ENCODE results near the gene CACFD1.

The CACFD1 gene

DNA sequence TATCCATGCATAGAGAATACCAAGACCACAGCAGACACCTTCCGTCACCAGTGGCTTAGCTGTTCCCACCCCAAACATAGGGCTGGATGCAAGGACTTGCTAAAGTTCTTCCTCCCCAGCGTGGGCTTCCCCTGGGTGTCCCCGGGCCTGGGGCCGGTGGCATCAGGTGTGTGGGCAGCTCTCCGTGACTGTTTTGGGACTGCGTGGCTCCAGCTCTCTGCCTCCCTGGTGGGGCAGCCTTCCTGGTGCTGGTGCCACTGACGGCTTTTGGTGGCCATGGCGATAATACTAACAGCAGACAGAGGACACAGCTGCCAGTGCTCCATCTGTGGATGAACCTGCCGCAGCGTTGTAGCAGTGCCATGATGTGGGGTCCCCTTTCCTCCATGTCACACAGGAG lies 4.9 kb downstream of the CACFD1 start:
- no peak for DNase-seq (ENCODE audit: low read depth)
- no peak overlapping the region for H3K4me3 ChIP-seq (ENCODE audit: low read length)
- TF ChIP-seq, protein P1, sequence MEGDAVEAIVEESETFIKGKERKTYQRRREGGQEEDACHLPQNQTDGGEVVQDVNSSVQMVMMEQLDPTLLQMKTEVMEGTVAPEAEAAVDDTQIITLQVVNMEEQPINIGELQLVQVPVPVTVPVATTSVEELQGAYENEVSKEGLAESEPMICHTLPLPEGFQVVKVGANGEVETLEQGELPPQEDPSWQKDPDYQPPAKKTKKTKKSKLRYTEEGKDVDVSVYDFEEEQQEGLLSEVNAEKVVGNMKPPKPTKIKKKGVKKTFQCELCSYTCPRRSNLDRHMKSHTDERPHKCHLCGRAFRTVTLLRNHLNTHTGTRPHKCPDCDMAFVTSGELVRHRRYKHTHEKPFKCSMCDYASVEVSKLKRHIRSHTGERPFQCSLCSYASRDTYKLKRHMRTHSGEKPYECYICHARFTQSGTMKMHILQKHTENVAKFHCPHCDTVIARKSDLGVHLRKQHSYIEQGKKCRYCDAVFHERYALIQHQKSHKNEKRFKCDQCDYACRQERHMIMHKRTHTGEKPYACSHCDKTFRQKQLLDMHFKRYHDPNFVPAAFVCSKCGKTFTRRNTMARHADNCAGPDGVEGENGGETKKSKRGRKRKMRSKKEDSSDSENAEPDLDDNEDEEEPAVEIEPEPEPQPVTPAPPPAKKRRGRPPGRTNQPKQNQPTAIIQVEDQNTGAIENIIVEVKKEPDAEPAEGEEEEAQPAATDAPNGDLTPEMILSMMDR (conservative IDR thresholded peaks at IDR 0.05; ENCODE audit: low read length), result no peak

DNA sequence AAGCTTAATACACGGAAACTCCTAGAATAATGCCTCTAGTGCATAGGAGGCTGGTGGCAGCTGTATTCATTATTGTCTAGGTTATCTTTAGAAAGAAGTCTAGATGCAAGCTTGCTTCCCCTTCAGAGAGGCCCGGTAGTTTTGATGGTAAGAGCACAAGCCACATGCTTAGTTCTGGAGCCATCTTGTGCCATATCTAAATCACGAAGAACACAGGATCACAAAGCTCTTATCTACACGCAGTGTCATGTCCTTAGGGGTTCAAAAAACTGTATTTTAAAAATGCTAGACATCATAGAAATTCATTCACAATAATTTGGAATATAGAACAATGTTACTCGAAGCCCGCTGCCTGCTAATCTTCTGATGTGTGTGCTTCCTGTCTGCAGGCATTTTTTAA lies 6.2 kb downstream of the CACFD1 start:
- no peak overlapping the region for H3K4me3 ChIP-seq (ENCODE audit: low read length)
- no peak for DNase-seq (ENCODE audit: low read depth)
- TF ChIP-seq, protein P1 (conservative IDR thresholded peaks at IDR 0.05; ENCODE audit: low read length), result no peak

DNA sequence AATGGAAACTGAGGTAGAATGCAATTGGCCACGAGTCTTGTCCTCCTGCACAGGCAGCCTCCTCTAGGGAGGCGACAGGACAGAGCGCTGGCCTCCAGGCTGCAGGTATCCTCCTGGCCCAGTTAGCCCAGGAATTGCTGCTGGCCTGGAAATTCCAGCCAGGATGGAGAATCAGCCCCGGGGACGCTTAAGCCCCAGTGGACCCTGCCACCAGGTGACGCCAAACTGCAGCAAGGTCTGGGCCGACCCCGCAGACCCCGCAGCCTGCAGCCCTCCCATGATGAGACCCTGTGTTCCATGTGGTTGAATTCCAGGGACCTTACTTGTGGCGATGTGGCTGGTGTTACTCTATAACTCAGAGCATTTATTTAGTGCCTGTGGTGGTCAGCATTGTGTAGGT lies 7.3 kb downstream of the CACFD1 start:
- H3K4me3 ChIP-seq (ENCODE audit: low read length), result no peak overlapping the region
- TF ChIP-seq, protein P1 (conservative IDR thresholded peaks at IDR 0.05; ENCODE audit: low read length), result no peak
- no peak for DNase-seq (ENCODE audit: low read depth)

DNA sequence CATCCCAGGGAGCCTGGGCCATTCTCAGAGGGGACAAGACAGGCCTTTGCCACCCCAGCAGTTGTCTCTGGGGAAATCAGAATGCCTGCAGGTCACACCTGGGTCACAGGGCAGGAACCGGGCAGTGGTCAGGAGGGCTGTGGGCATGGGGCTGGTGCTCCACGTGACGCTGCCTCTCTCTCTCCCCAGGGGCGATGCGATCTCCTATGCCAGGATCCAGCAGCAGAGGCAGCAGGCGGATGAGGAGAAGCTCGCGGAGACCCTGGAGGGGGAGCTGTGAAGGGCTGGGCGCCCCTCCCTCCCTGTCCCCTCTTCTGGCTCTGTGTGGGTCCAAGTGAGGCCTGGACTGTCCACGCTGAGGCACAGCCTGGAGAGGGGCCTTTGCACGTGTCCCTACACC lies 8.6 kb downstream of the CACFD1 start:
- DNase-seq (ENCODE audit: low read depth), result no peak
- TF ChIP-seq, protein P1 (conservative IDR thresholded peaks at IDR 0.05; ENCODE audit: low read length), result no peak
- no peak overlapping the region for H3K4me3 ChIP-seq (ENCODE audit: low read length)

DNA sequence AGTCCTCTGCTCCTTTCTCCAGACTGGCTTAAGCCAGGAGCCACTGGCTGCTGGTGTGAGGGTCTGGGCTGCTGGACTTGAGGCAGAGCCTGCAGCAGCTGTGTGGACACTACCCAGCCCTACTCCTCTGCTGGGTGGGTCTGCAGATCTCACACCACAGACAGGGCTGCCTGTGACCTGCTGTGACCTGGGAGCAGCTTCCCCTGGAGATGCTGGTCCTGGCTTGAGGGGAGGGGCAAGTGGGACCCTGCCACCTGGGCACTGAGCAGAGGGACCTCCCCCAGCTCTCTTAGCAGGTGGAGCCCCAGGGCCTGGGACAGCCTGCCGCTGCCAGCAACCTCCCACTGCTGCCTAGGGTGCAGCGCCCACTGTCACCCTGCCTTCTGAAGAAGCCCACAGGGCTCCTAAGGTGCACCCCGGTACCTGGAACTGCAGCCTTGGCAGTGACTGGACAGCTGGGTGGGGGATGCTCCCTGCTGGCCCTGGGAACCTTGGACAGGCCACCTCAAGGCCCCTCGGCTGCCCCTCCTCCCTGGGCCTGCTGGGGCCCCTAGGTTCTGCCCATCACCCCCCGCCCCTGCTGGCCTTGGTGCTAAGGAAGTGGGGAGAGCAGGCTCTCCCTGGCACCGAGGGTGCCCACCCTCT lies 9.1 kb downstream of the CACFD1 start:
- DNase-seq (ENCODE audit: low read depth), result no peak
- TF ChIP-seq, protein P1 (conservative IDR thresholded peaks at IDR 0.05; ENCODE audit: low read length), result no peak
- H3K4me3 ChIP-seq (ENCODE audit: low read length), result no peak overlapping the region

DNA sequence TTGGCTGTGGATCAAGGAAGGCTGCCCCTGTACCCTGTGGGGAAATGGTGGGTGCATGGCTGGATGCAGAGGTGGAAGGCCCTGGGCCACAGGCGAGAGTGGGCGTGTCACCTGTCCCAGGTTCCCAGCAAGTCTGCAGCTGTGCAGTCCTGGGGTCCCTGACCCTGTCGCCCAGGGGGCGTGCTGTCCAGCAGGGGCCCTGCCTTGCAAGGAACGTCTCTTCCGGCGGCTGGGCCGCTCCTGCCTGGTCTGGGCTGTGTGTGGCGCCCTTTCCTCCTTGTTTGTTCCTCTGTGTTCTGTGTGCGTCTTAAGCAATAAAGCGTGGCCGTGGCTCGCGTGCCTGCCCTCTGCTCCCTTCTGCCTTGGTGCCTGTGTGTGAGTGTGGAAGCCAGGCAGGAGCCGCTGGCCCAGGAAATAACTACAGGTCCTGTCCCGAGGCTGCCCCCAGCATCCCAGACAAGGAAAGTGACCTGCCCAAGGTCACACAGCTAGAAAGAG lies 10.7 kb downstream of the CACFD1 start:
- no peak overlapping the region for H3K4me3 ChIP-seq (ENCODE audit: low read length)
- TF ChIP-seq, protein P1 (conservative IDR thresholded peaks at IDR 0.05; ENCODE audit: low read length), result no peak
- no peak for DNase-seq (ENCODE audit: low read depth)

DNA sequence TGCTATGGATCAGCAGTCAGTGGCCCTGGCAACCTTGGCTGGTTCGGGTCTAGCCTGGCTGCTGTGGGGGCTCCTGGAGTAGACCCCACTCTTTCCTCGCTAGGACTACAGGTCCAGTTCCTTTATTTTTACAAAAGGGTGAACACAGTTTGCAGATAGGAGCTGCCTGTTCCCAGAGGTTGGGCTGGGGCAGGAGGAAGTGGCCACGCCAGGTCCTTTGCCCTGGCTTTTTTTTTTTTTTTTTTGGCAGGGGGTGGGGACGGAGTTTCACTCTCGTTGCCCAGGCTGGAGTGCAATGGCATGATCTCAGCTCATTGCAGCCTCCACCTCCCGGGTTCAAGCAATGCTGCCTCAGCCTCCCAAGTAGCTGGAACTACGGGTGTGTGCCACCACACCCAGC lies 11.2 kb downstream of the CACFD1 start:
- DNase-seq (ENCODE audit: low read depth), result no peak
- no peak overlapping the region for H3K4me3 ChIP-seq (ENCODE audit: low read length)
- TF ChIP-seq, protein P1 (conservative IDR thresholded peaks at IDR 0.05; ENCODE audit: low read length), result no peak
